Measurements from ENCODE around the gene FCGR3B.
A peak's percentile ranks its signal among the peaks of the same experiment; 100 is the strongest.
"Not testable (repeated sequence)": the region's sequence is repeated elsewhere in the genome, so short reads cannot be mapped to it uniquely, and the experiment has no call there.

Gene FCGR3B

GRCh38 chr1:161638251-161638993, 7.4 kb upstream of the FCGR3B start:
- not testable (repeated sequence) for DNase-seq (ENCODE audit: low read depth)

DNA sequence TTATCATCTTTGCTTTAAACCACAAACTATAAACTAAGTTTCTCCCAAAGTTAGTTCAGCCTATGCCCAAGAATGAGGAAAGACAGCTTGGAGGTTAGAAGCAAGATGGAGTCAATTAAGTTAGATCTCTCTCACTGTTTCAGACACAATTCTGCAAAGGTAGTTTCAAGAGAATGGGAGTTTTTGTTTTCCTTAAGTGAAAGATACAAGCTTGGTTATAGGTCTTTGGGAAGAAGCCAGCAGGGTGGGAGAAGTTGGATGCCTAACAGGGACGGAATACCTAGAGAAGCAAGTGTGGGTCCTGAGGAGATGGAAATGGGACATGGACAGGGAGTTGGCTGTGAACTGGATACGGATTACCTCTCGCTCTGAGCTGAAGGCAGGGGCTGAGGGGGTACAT, 6.0 kb upstream of the FCGR3B start:
- DNase-seq (ENCODE audit: low read depth), result not testable (repeated sequence)

GRCh38 chr1:161636189-161636782, 5.3 kb upstream of the FCGR3B start:
- DNase-seq (ENCODE audit: low read depth), result not testable (repeated sequence)

GRCh38 chr1:161634993-161635392, 4.0 kb upstream of the FCGR3B start:
- DNase-seq (ENCODE audit: low read depth), result not testable (repeated sequence)

GRCh38 chr1:161630128-161630742, 741 bp downstream of the FCGR3B start:
- DNase-seq (ENCODE audit: low read depth), result not testable (repeated sequence)

- not testable (repeated sequence) for DNase-seq (ENCODE audit: low read depth)
These were observed 4.4 kb downstream of the FCGR3B start for GRCh38 chr1:161626445-161627146.

- not testable (repeated sequence) for DNase-seq (ENCODE audit: low read depth)
These were observed 6.4 kb downstream of the FCGR3B start for GRCh38 chr1:161624605-161625004.

DNA sequence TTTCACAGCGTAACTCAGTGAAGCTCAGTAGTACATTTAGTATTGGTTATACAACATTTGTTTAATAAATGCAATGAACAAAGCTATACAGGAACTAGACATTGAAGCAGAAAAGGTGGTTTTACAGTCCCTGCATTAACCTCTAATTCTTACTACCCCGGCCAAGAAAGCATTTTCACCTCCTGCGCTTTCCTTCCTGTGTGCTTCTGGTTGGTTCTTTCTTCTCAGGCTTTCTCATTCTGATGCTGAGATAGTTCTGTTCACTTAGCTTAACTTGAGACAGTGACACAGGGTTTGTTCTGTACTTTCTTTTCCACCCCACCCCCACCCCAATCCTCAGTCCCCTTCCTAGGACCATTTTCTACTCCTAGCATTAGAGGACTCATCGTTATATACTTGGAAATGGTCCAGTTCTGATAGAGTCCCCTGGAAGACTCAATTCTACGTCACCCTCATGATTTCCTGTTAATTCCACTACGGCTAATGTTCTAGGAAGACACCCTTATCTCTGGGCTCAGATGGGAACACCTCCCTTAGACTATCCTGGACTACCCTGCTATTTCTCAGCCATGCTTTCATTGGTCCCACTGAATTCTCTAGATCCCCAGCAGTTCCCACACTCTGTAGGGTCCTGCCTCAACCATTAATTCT, 7.5 kb downstream of the FCGR3B start:
- not testable (repeated sequence) for DNase-seq (ENCODE audit: low read depth)

DNA sequence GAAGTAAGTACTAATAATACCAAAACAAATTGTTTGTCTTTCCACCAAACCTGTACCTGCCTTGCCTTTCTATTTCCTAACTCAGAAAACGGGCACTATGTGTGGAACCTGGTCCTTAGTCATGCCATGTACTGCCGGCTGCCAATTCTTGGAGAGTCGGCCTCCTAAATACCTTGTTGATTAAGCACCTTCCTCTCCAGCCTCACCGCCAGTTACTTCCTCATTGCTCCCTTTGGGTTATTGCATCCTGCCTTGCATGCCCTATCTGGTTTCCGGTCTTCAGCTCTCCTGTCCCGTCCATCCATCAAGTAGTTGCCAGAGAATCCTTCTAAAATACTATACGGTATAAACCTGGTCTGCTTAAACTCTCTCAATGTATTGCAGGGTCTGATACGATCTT, 8.9 kb downstream of the FCGR3B start:
- DNase-seq (ENCODE audit: low read depth), result not testable (repeated sequence)

DNA sequence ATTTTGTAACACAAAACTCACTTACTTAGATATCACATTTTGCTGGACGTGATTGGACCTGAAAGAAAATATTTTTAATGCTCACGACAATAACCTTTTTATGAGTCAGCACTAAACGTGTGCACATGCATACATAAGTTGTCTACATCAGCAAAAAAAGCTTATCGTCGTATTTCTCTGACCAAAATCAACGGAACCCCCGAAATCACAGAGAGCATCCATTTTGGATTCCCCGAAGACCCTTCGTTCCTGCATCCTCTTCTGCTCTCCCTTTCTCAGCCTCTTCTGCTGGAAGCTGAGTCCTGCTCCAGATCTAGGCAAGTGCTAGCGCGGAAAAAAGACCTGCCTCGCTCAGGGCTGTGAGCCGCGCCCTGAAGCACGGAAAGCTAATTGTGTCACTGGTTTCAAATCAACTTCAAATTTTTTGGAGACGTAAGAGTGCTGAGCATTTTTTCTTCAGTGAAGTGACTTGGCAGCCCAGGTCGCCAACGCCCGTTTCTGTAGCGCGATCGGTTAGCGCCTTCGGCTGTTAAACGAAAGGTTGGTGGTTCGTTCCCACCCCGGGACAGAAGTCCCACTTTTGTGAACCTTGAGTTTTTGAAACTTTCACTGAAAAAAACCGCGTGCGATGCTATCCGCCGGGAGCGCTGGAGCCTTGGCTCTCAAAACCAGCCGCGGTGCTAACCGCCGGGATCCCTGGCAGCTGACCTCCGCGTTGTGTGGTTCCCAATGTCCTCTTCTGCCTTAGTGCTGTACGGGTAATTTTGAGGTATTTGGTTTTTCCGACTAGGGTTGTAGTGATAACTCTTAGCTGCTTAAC, 9.6 kb downstream of the FCGR3B start:
- peak; percentile 47 for DNase-seq (ENCODE audit: low read depth)

- not testable (repeated sequence) for DNase-seq (ENCODE audit: low read depth)
These were observed 10.6 kb downstream of the FCGR3B start for GRCh38 chr1:161620399-161620798.

- DNase-seq (ENCODE audit: low read depth), result not testable (repeated sequence)
These were observed 12.5 kb downstream of the FCGR3B start for GRCh38 chr1:161618517-161618916.

DNA sequence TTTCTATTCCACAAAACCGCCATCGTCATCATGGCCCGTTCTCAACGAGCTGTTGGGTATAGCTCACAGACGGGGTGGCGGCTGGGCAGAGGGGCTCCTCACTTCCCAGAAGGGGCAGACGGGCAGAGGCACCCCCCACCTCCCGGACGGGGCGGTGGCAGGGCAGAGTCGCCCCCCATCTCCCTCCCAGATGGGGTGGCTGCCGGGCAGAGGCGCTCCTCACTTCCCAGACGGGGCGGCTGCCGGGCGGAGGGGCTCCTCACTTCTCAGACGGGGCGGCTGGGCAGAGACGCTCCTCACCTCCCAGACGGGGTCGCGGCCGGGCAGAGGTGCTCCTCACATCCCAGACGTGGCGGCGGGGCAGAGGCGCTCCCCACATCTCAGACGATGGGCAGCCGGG, 14.6 kb downstream of the FCGR3B start:
- DNase-seq (ENCODE audit: low read depth), result not testable (repeated sequence)

DNA sequence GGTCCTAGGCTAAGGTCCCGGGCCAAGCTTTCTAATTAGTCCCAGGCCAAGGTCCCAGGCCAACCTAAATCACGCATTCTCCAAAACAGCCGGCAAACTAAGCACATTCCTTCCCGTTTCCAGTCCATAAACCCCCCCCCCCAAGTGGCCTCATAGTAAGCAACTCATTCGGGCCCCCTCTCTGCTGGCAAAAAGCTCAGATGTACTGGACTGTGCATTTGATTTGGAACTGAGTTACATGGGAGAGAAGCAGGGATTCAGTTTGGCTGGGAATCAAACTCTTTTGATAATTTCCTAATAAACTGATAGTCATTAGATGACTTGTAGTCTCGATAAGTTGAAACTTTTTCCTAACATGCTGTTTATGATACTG, 17.8 kb downstream of the FCGR3B start:
- DNase-seq (ENCODE audit: low read depth), result not testable (repeated sequence)

GRCh38 chr1:161612322-161613141, 18.4 kb downstream of the FCGR3B start:
- peak; percentile 71 for DNase-seq (ENCODE audit: low read depth)

GRCh38 chr1:161611866-161612321, 19.1 kb downstream of the FCGR3B start:
- DNase-seq (ENCODE audit: low read depth), result not testable (repeated sequence)

DNA sequence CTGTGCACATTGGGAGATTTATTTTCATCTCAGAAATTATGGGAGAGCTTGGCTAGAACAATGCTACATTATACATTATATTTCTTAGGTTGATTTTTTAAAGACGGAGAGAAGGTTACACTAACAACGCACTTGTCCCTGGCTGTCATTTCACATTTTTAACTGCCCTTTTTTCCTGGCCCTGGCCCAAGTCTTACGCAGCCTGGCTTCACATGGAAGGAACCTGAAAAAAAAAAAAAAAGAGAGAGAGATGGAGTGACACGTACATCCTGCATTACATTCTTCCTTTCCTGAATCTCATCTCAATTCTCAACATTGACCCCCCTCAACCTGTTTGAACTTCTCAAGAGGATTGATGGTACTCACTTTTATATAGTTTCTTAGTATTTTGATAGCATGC, 20.8 kb downstream of the FCGR3B start:
- DNase-seq (ENCODE audit: low read depth), result not testable (repeated sequence)

GRCh38 chr1:161606541-161607336, 24.2 kb downstream of the FCGR3B start:
- DNase-seq (ENCODE audit: low read depth), result not testable (repeated sequence)
